GM12878 (cell line): Measurements from ENCODE around the gene TNKS1BP1. TPM values are rescaled to one million over a fixed set of nuclear protein-coding genes. Genes with fewer than 3 reads are reported as not detected.

Experiments used
- ATAC-seq: fragments of 200-7000 bp; cut with Tn5 transposase; 3 replicates; pipeline ENCODE4 v1.9.1; 2020; ENCODE audit warnings: mild to moderate bottlenecking, moderate library complexity
- BruUV-seq: library from RNA; stranded (reverse); fragments of 400-500 nt; replicated peaks from 2 replicates; lab custom pipeline; 2021; lab: Mats Ljungman, UMichigan
- CTCF ChIA-PET: fragments of 300-600 bp; sonication (Branson Sonifier 250); formaldehyde crosslinking; extraction: SDS; loops from one replicate; lab custom pipeline; 2021; ENCODE audit warnings: inconsistent platforms; lab: Yijun Ruan, JAX
- POLR2A ChIA-PET: fragments of 350-600 bp; formaldehyde crosslinking; extraction: SDS; loops from one replicate; lab custom pipeline; 2021; ENCODE audit warnings: inconsistent platforms; lab: Charles Lee
- RAD21 ChIA-PET: fragments of 300-600 bp; sonication (Branson Sonifier 250); formaldehyde crosslinking; loops from one replicate; lab custom pipeline; 2023; ENCODE audit warnings: antibody characterized with exemption; ENCODE audit not compliant: unreplicated experiment; lab: Charles Lee
- SMC1A ChIA-PET: fragments of 300-600 bp; sonication (Branson Sonifier 250); formaldehyde crosslinking; loops from one replicate; lab custom pipeline; 2023; ENCODE audit not compliant: unreplicated experiment, uncharacterized antibody; lab: Charles Lee
- DNase-seq: peaks from one replicate; pipeline ENCODE4 v3.0.0-alpha.2; 2011; ENCODE audit warnings: low read depth, low spot score
- FAIRE-seq: peaks from 3 replicates; lab custom pipeline; 2011; peaks lifted over from hg19 to GRCh38; lab: Jason Lieb, UNC
- H2AFZ ChIP-seq: 2 replicates; pipeline ENCODE4 v1.6.0; 2011; ENCODE audit warnings: low read depth, low read length, control low read depth; ENCODE audit not compliant: control insufficient read depth
- H3K27ac ChIP-seq: 2 replicates; pipeline ENCODE4 v1.5.1; 2011; ENCODE audit warnings: control low read depth; ENCODE audit not compliant: control insufficient read depth, insufficient read depth
- H3K27me3 ChIP-seq, 2 experiments: replicated peaks in 1 of 2; 2 replicates each; pipeline versions ENCODE4 v1.6.0 to v1.6.1; 2011; ENCODE audit warnings: low read length in 1 of 2; ENCODE audit not compliant: control insufficient read depth in 2 of 2, insufficient read depth in 2 of 2
- H3K36me3 ChIP-seq, 2 experiments: 2 replicates each; pipeline ENCODE4 v1.5.1; 2011; ENCODE audit warnings: low read length in 1 of 2; ENCODE audit not compliant: control insufficient read depth in 2 of 2, insufficient read depth in 2 of 2
- H3K4me1 ChIP-seq: 2 replicates; pipeline ENCODE4 v1.6.1; 2011; ENCODE audit warnings: mild to moderate bottlenecking, low read length, moderate library complexity, mixed read lengths; ENCODE audit not compliant: control insufficient read depth, insufficient read depth
- H3K4me2 ChIP-seq: 2 replicates; pipeline ENCODE4 v1.6.0; 2011; ENCODE audit warnings: control low read depth; ENCODE audit not compliant: control insufficient read depth, insufficient read depth
- H3K4me3 ChIP-seq: fragments of 200-600 bp; sonication (generic); 2 replicates; pipeline ENCODE4 v1.5.1; 2016
- H3K79me2 ChIP-seq: 2 replicates; pipeline ENCODE4 v1.6.0; 2011; ENCODE audit warnings: low read length; ENCODE audit not compliant: control insufficient read depth, insufficient read depth
- H3K9ac ChIP-seq: 2 replicates; pipeline ENCODE4 v1.8.0; 2011; ENCODE audit warnings: low read length, control low read depth, mixed read lengths; ENCODE audit not compliant: control insufficient read depth, insufficient read depth
- H3K9me3 ChIP-seq: replicated peaks from 3 replicates; pipeline ENCODE4 v1.5.1; 2011; ENCODE audit warnings: mild to moderate bottlenecking, low read length; ENCODE audit not compliant: control insufficient read depth, insufficient read depth
- H4K20me1 ChIP-seq: 2 replicates; pipeline ENCODE4 v1.6.0; 2011; ENCODE audit not compliant: control insufficient read depth, insufficient read depth
- TCF12 ChIP-seq: IDR thresholded peaks from 2 replicates; pipeline ENCODE4 v1.6.1; 2011; ENCODE audit warnings: low read depth, mild to moderate bottlenecking, low read length
- WGBS: methylation state at CpG from one replicate; pipeline ENCODE4 v1.1.6; 2016; ENCODE audit warnings: low lambda C conversion rate; ENCODE audit not compliant: insufficient replicate concordance, insufficient coverage; ENCODE audit errors: missing lambda C conversion rate; 5-methylcytosine and 5-hydroxymethylcytosine counted together
- in situ Hi-C: fragments of 300-500 bp; cut with MboI; formaldehyde crosslinking; loops from 9 replicates; pipeline ENCODE4 v1.14.3; 2018; ENCODE audit warnings: mixed read lengths
- intact Hi-C: fragments of 100-400 bp; cut with micrococcal nuclease; formaldehyde crosslinking; loops from one replicate; pipeline ENCODE4 v1.14.2; 2022; ENCODE audit not compliant: unreplicated experiment
- polyA plus RNA-seq, 11 experiments: library from polyadenylated mRNA; depleted of rRNA in 4 of 11; unstranded in 6 of 11; stranded (reverse) in 5 of 11; fragments of >200 nt; fragmentation: Nextera tagmentation in 4 of 11; fragmentation: Illumina TruSeq in 1 of 11; extraction: Ambion mirVana in 4 of 11; extraction: Trizol in 1 of 11; gene quantifications; 1 replicate in 1 of 11; 2 replicates in 10 of 11; pipeline versions ENCODE4 v1.2.1 to v1.2.3, GENCODE V29; 2011 to 2016; ENCODE audit warnings: inconsistent platforms in 2 of 11, missing spikeins in 2 of 11, low read depth in 1 of 11
- total RNA-seq, 4 experiments: library from RNA; depleted of rRNA in 3 of 4; stranded (reverse); fragments of >200 nt in 3 of 4; fragmentation: Illumina TruSeq in 1 of 4; extraction: Trizol in 1 of 4; gene quantifications; 2 replicates each; pipeline versions ENCODE4 v1.2.1 to v1.2.3, GENCODE V29; 2013 to 2021
- TF ChIP-seq, protein P1 (sequence below): fragments of 450-650 bp; formaldehyde crosslinking; IDR thresholded peaks from 2 replicates; pipeline ENCODE4 v1.4.0; 2022; ENCODE audit warnings: mild to moderate bottlenecking, moderate library complexity
- TF ChIP-seq, protein P2 (sequence below): fragments of 450-650 bp; IDR thresholded peaks from 2 replicates; pipeline ENCODE4 v1.6.1; 2017; ENCODE audit warnings: mild to moderate bottlenecking
- TF ChIP-seq, protein P3 (sequence below): IDR thresholded peaks from 2 replicates; pipeline ENCODE4 v1.6.1; 2012; ENCODE audit warnings: low read depth, low read length, improper control_type of control experiment

The TNKS1BP1 gene
- total and polyA plus RNA-seq, 10 of the 15 experiments (the other 5 are each of a cell fraction or from before 2014, with no cell fraction given) = 0.26 to 15.8 (median 4.3) TPM

DNA sequence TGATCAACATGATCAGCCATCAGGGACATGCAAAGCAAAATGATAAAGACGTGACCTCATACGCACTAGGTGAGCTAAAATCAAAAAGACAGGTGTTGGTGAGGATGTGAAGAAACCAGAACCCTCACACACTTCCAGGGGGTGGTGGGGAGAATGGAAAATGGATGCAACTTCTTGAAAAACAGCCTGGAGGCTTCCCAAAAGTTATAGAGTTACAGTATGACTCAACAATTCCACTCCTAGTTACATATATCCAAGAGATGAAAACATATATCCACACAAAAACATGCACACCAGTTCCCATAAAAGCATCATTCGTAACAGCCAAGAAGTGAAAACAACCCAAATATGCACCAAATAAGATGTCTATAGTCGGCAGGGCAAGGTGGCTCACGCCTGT lies 45.6 kb downstream of the TNKS1BP1 start:
- H3K4me3 ChIP-seq = no peak overlapping the region
- WGBS = 0% methylated on average over 5 of the region's 5 CpGs
- H2AFZ ChIP-seq = no peak overlapping the region
- H3K4me1 ChIP-seq = no peaks in the 10 kb centered on the region
- peaks cover 0 to 5% of the 10 kb centered on the region in 2 experiments; a peak in 1 of 4 replicates for H3K27me3 ChIP-seq
- no peaks in the 10 kb centered on the region for H4K20me1 ChIP-seq
- in situ Hi-C loops = no loop called here
- H3K79me2 ChIP-seq = no peaks in the 10 kb centered on the region
- ChIA-PET SMC1A (interaction anchor here (0.6 kb wide), 1 partner anchor 408 kb away, joined by 3 read pairs; no protein-coding TSS in a partner anchor), POLR2A (no interaction called here), RAD21 (interaction anchor here (2.1 kb wide), 1 partner anchor 30 kb away, joined by 5 read pairs; no protein-coding TSS in a partner anchor), CTCF (interaction anchor here (0.7 to 1.8 kb wide), 3 partner anchors 29 to 1355 kb away, joined by 4 to 5 read pairs (median 4); no protein-coding TSS in a partner anchor)
- intact Hi-C loops = no loop called here
- DNase-seq (no peak), ATAC-seq (no peak), FAIRE-seq (no peak)
- H3K4me2 ChIP-seq = no peak overlapping the region
- TF ChIP-seq, protein P1, sequence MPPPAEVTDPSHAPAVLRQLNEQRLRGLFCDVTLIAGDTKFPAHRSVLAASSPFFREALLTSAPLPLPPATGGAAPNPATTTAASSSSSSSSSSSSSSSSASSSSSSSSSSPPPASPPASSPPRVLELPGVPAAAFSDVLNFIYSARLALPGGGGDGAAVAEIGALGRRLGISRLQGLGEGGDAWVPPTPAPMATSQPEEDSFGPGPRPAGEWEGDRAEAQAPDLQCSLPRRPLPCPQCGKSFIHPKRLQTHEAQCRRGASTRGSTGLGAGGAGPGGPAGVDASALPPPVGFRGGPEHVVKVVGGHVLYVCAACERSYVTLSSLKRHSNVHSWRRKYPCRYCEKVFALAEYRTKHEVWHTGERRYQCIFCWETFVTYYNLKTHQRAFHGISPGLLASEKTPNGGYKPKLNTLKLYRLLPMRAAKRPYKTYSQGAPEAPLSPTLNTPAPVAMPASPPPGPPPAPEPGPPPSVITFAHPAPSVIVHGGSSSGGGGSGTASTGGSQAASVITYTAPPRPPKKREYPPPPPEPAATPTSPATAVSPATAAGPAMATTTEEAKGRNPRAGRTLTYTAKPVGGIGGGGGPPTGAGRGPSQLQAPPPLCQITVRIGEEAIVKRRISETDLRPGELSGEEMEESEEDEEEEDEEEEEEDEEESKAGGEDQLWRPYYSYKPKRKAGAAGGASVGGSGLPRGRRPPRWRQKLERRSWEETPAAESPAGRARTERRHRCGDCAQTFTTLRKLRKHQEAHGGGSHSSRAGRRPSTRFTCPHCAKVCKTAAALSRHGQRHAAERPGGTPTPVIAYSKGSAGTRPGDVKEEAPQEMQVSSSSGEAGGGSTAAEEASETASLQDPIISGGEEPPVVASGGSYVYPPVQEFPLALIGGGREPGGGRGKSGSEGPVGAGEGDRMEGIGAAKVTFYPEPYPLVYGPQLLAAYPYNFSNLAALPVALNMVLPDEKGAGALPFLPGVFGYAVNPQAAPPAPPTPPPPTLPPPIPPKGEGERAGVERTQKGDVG (CRISPR knock-in tag) = no peak
- H3K9ac ChIP-seq = no peak overlapping the region
- no peaks in the 10 kb centered on the region for H3K36me3 ChIP-seq
- BruUV-seq = no TSS peak
- no peak overlapping the region for H3K27ac ChIP-seq
- no peaks in the 10 kb centered on the region; the same call in 2 of the 3 replicates for H3K9me3 ChIP-seq

GRCh38 chr11:57278721-57279095 lies 46.0 kb downstream of the TNKS1BP1 start:
- ChIA-PET POLR2A (no interaction called here), RAD21 (interaction anchor here (2.1 kb wide), 1 partner anchor 29 kb away, joined by 5 read pairs; no protein-coding TSS in a partner anchor)
- in situ Hi-C loops = no loop called here

More at GRCh38 chr11:57278721-57279095, 46.0 kb downstream of the TNKS1BP1 start:
- DNase-seq (no peak), FAIRE-seq (no peak), ATAC-seq (no peak)
- Histone ChIP-seq H3K27ac (no peak overlapping the region), H3K4me1 (no peaks in the 10 kb centered on the region), H3K9ac (no peak overlapping the region), H3K9me3 (no peaks in the 10 kb centered on the region; the same call in 2 of the 3 replicates), H3K36me3 (no peaks in the 10 kb centered on the region), H3K4me2 (no peak overlapping the region), H3K79me2 (no peaks in the 10 kb centered on the region), H3K4me3 (no peak overlapping the region), H4K20me1 (no peaks in the 10 kb centered on the region), H2AFZ (no peak overlapping the region), H3K27me3 (peaks cover 0 to 5% of the 10 kb centered on the region in 2 experiments; a peak in 1 of 4 replicates)
- BruUV-seq = no TSS peak
- ChIA-PET CTCF (interaction anchor here (0.7 to 1.8 kb wide), 3 partner anchors 29 to 1355 kb away, joined by 4 to 5 read pairs (median 4); no protein-coding TSS in a partner anchor), SMC1A (interaction anchor here (0.6 kb wide), 1 partner anchor 408 kb away, joined by 3 read pairs; no protein-coding TSS in a partner anchor)
- intact Hi-C loops = no loop called here
- WGBS = 42% methylated on average over 7 of the region's 7 CpGs
- TF ChIP-seq, protein P2, sequence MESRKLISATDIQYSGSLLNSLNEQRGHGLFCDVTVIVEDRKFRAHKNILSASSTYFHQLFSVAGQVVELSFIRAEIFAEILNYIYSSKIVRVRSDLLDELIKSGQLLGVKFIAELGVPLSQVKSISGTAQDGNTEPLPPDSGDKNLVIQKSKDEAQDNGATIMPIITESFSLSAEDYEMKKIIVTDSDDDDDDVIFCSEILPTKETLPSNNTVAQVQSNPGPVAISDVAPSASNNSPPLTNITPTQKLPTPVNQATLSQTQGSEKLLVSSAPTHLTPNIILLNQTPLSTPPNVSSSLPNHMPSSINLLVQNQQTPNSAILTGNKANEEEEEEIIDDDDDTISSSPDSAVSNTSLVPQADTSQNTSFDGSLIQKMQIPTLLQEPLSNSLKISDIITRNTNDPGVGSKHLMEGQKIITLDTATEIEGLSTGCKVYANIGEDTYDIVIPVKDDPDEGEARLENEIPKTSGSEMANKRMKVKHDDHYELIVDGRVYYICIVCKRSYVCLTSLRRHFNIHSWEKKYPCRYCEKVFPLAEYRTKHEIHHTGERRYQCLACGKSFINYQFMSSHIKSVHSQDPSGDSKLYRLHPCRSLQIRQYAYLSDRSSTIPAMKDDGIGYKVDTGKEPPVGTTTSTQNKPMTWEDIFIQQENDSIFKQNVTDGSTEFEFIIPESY = no peak
- TF ChIP-seq, protein P3, sequence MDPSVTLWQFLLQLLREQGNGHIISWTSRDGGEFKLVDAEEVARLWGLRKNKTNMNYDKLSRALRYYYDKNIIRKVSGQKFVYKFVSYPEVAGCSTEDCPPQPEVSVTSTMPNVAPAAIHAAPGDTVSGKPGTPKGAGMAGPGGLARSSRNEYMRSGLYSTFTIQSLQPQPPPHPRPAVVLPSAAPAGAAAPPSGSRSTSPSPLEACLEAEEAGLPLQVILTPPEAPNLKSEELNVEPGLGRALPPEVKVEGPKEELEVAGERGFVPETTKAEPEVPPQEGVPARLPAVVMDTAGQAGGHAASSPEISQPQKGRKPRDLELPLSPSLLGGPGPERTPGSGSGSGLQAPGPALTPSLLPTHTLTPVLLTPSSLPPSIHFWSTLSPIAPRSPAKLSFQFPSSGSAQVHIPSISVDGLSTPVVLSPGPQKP = no peak
- TF ChIP-seq TCF12 = no peak
